Dermis blood vessel endothelial cell (primary cell): ENCODE data around the gene RFT1. TPM values are rescaled to one million over a fixed set of nuclear protein-coding genes. Genes with fewer than 3 reads are reported as not detected.
"Not testable (repeated sequence)": the region's sequence is repeated elsewhere in the genome, so short reads cannot be mapped to it uniquely, and the experiment has no call there.

Experiments
- DNase-seq: peaks from one replicate; pipeline ENCODE4 v3.0.0; 2010
- total RNA-seq: library from RNA; depleted of rRNA; stranded (reverse); fragments of >200 nt; gene quantifications from 2 replicates; pipeline ENCODE4 v1.2.3, GENCODE V29; 2014

RFT1 gene
- total RNA-seq, 1 donor from 2014 or later = 25.5 TPM

GRCh38 chr3:53162672-53163443 lies 32.6 kb upstream of the RFT1 start:
- DNase-seq = peak; percentile 13

- peak; percentile 28 for DNase-seq
These were observed 31.8 kb upstream of the RFT1 start for GRCh38 chr3:53161820-53162671.

GRCh38 chr3:53161450-53161819 lies 31.2 kb upstream of the RFT1 start:
- DNase-seq = peak; percentile 17

GRCh38 chr3:53160660-53161449 lies 30.6 kb upstream of the RFT1 start, which contains the start of gene PRKCD:
TSS of gene PRKCD (plus strand) at chr3:53161209. CDS start at chr3:53178423, 17,214 bp downstream.
- DNase-seq = peak; percentile 87

- no peak for DNase-seq
These were observed 29.9 kb upstream of the RFT1 start for GRCh38 chr3:53160061-53160659.

- peak; percentile 78 for DNase-seq
These were observed 29.2 kb upstream of the RFT1 start for GRCh38 chr3:53159156-53160060.

GRCh38 chr3:53158765-53159155 lies 28.5 kb upstream of the RFT1 start:
- no peak for DNase-seq

- no peak for DNase-seq
These were observed 27.8 kb upstream of the RFT1 start for GRCh38 chr3:53157974-53158580.

- DNase-seq = peak; percentile 19
These were observed 26.2 kb upstream of the RFT1 start for GRCh38 chr3:53156368-53156834.

GRCh38 chr3:53155760-53156159 lies 25.5 kb upstream of the RFT1 start:
- DNase-seq = no peak

GRCh38 chr3:53154881-53155285 lies 24.6 kb upstream of the RFT1 start:
- DNase-seq = no peak

GRCh38 chr3:53153980-53154379 lies 23.7 kb upstream of the RFT1 start:
- no peak for DNase-seq

GRCh38 chr3:53153264-53153823 lies 23.1 kb upstream of the RFT1 start:
- no peak for DNase-seq

GRCh38 chr3:53151870-53152660 lies 21.8 kb upstream of the RFT1 start:
- DNase-seq = no peak

- DNase-seq = no peak
These were observed 21.2 kb upstream of the RFT1 start for GRCh38 chr3:53151465-53151864.

- not testable (repeated sequence) for DNase-seq
These were observed 20.8 kb upstream of the RFT1 start for GRCh38 chr3:53151086-53151438.

- DNase-seq = no peak
These were observed 20.2 kb upstream of the RFT1 start for GRCh38 chr3:53150247-53151085.

GRCh38 chr3:53149699-53150098 lies 19.5 kb upstream of the RFT1 start:
- no peak for DNase-seq
